HEK293 (cell line): ENCODE measurements around the gene MADD.
A peak's percentile ranks its signal among the peaks of the same experiment; 100 is the strongest.

Source experiments
- CTCF ChIA-PET: fragments of 350-600 bp; formaldehyde crosslinking; extraction: SDS; loops from one replicate; lab custom pipeline; 2021; ENCODE audit warnings: antibody characterized with exemption; lab: Yijun Ruan, JAX
- POLR2A ChIA-PET: fragments of 300-600 bp; formaldehyde crosslinking; extraction: SDS; loops from one replicate; lab custom pipeline; 2020; ENCODE audit warnings: antibody characterized with exemption, inconsistent platforms; lab: Yijun Ruan, JAX
- H3K27ac ChIP-seq: fragments of 200-500 bp; sonication (Bioruptor generic); 2 replicates; pipeline ENCODE4 v1.5.1; 2014; ENCODE audit warnings: low read depth, low read length, control low read depth, inconsistent platforms; ENCODE audit errors: extremely low read depth
- H3K36me3 ChIP-seq, 2 experiments: fragments of 200-500 bp in 1 of 2; sonication (Bioruptor generic) in 1 of 2; 1 replicate in 1 of 2; 2 replicates in 1 of 2; pipeline ENCODE4 v1.5.1; 2014 to 2017; ENCODE audit warnings: inconsistent platforms in 2 of 2, low read length in 2 of 2; ENCODE audit not compliant: control insufficient read depth in 2 of 2, insufficient read depth in 1 of 2
- H3K4me1 ChIP-seq: fragments of 200-500 bp; sonication (Bioruptor generic); 2 replicates; pipeline ENCODE4 v1.5.1; 2014; ENCODE audit warnings: mild to moderate bottlenecking, low read length, inconsistent platforms; ENCODE audit not compliant: control insufficient read depth, insufficient read depth
- H3K4me3 ChIP-seq: 2 replicates; pipeline ENCODE4 v1.5.1; 2011; ENCODE audit warnings: low read depth, mild to moderate bottlenecking, control low read depth, low read length, moderate library complexity
- H3K9me3 ChIP-seq: fragments of 200-500 bp; sonication (Bioruptor generic); 2 replicates; pipeline ENCODE4 v1.5.1; 2014; ENCODE audit warnings: low read depth, low read length, inconsistent platforms; ENCODE audit not compliant: control insufficient read depth, insufficient read depth
- GLIS1 ChIP-seq: fragments of 450-650 bp; formaldehyde crosslinking; IDR thresholded peaks from 2 replicates; pipeline ENCODE4 v1.5.1; 2016; ENCODE audit warnings: missing biosample characterization, missing genetic modification characterization
- GLIS2 ChIP-seq: fragments of 450-650 bp; formaldehyde crosslinking; IDR thresholded peaks from 2 replicates; pipeline ENCODE4 v1.5.1; 2016; ENCODE audit warnings: missing biosample characterization, missing genetic modification characterization
- RBAK ChIP-seq: fragments of 450-650 bp; formaldehyde crosslinking; IDR thresholded peaks from 2 replicates; pipeline ENCODE4 v1.5.1; 2016; ENCODE audit warnings: missing biosample characterization, missing genetic modification characterization
- SP2 ChIP-seq: fragments of 450-650 bp; formaldehyde crosslinking; IDR thresholded peaks from 2 replicates; pipeline ENCODE4 v1.5.1; 2016; ENCODE audit warnings: missing biosample characterization, missing genetic modification characterization
- SP7 ChIP-seq: fragments of 450-650 bp; formaldehyde crosslinking; IDR thresholded peaks from 2 replicates; pipeline ENCODE4 v1.5.1; 2016; ENCODE audit warnings: missing biosample characterization, missing genetic modification characterization
- TCF7L2 ChIP-seq: IDR thresholded peaks from 2 replicates; pipeline ENCODE4 v1.6.1; 2011; ENCODE audit warnings: low read depth, mild to moderate bottlenecking, inconsistent platforms, low read length, moderate library complexity, borderline replicate concordance
- ZNF121 ChIP-seq: fragments of 450-650 bp; formaldehyde crosslinking; IDR thresholded peaks from 2 replicates; pipeline ENCODE4 v1.5.1; 2016; ENCODE audit warnings: missing biosample characterization, missing genetic modification characterization
- ZNF138 ChIP-seq: fragments of 450-650 bp; formaldehyde crosslinking; IDR thresholded peaks from 2 replicates; pipeline ENCODE4 v1.5.1; 2016; ENCODE audit warnings: missing biosample characterization, missing genetic modification characterization, borderline replicate concordance
- ZNF335 ChIP-seq: fragments of 450-650 bp; formaldehyde crosslinking; conservative IDR thresholded peaks from 2 replicates; pipeline ENCODE4 v1.5.1; 2016; ENCODE audit warnings: missing biosample characterization, missing genetic modification characterization
- ZNF433 ChIP-seq: fragments of 450-650 bp; formaldehyde crosslinking; IDR thresholded peaks from 2 replicates; pipeline ENCODE4 v1.5.1; 2016; ENCODE audit warnings: missing biosample characterization, missing genetic modification characterization, low read depth
- ZNF529 ChIP-seq: fragments of 450-650 bp; formaldehyde crosslinking; IDR thresholded peaks from 2 replicates; pipeline ENCODE4 v1.5.1; 2017; ENCODE audit warnings: missing genetic modification characterization, missing biosample characterization; ENCODE audit not compliant: insufficient replicate concordance
- ZNF654 ChIP-seq: fragments of 450-650 bp; formaldehyde crosslinking; IDR thresholded peaks from 2 replicates; pipeline ENCODE4 v1.5.1; 2016; ENCODE audit warnings: low read depth, missing biosample characterization, missing genetic modification characterization
- ZNF677 ChIP-seq: fragments of 450-650 bp; IDR thresholded peaks from 2 replicates; pipeline ENCODE4 v1.5.0; 2018; ENCODE audit warnings: missing biosample characterization, mild to moderate bottlenecking, missing genetic modification characterization, moderate library complexity
- TF ChIP-seq, protein P1 (sequence below): sonication (generic); formaldehyde crosslinking; IDR thresholded peaks from 2 replicates; pipeline ENCODE4 v1.8.1; 2022; ENCODE audit warnings: mild to moderate bottlenecking, moderate library complexity, missing genetic modification reagents
- TF ChIP-seq, protein P2 (sequence below): fragments of 450-650 bp; formaldehyde crosslinking; IDR thresholded peaks from 2 replicates; pipeline ENCODE4 v1.5.1; 2016; ENCODE audit warnings: missing biosample characterization, missing genetic modification characterization
- TF ChIP-seq, protein P3 (sequence below): fragments of 450-650 bp; formaldehyde crosslinking; IDR thresholded peaks from 2 replicates; pipeline ENCODE4 v1.5.1; 2017; ENCODE audit warnings: missing biosample characterization, missing genetic modification characterization

The MADD gene

DNA sequence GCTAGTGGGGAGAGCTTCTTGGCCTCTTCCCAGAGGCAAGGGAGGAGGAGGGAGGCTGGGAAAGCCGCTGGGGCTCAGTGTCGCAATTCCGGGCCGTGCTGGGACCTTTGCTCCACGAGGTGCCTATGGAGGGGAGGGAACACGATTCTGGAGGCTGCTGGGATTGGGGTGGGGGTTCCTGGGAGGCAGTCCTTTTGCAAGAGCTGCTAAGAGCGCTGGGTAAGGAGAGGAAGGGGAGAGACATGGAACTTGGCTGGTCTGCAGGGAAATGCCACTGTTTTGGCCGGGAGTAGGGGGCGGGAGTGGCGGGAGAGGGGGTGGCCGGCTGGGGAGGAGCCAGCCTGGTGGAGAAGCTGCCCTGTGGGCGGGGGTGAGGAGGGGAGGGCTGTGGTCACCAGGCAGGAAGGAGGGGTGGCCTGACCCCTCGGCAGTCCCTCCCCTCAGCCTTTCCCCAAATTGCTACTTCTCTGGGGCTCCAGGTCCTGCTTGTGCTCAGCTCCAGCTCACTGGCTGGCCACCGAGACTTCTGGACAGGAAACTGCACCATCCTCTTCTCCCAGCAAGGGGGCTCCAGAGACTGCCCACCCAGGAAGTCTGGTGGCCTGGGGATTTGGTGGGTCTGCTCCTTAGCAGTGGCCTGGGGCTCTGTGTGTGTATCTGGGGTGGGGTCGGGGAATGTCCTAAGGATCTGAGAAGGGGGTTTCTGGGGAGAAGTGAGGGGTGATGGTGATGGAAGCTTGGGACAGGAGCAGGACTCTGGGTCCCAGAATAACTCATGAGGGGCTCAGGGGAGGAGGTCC, 12.2 kb upstream of the MADD start, which contains the start of gene NR1H3 (continued):
- TF ChIP-seq ZNF433 (tag by site-specific recombination) (no peak), ZNF138 (no peak), SP7 (tag by site-specific recombination) (0 out of 2 replicates have a peak, but pooled peaks have one; percentile 20), ZNF335 (tag by site-specific recombination) (peak; percentile 26; the same call in 1 of the 2 replicates), SP2 (peak; percentile 54)

DNA sequence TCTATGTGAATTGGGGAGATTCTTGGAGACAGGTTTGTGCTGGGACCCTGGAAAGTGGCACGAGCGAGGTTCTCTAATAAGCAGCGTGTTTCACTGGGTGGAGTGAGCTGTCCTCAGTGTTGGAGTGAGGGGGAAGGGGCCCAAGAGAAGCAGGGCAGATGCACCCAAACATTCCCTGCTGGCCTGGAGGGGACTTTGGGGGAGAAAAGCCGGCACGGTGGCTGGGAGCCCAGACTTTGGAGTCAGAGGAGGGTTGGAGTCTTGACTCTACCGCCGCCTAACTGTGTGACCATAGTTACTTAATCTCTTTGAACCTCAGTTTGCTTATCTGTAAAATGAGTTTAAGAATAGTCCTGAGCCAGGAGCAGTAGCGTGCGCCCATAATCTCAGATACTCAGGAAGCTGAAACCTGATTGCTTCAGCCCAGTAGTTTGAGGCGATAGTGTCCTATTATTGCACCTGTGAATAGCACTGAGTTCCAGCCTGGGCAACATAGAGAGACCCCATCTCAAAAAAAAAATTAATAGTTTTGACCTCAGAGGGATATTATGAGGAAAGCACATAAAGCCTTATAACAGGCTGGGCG, 11.5 kb upstream of the MADD start:
- Histone ChIP-seq H3K27ac (no peak overlapping the region), H3K4me1 (0 out of 2 replicates have a peak, but pooled peaks cover 4% of the 10 kb centered on the region), H3K4me3 (no peak overlapping the region), H3K9me3 (no peaks in the 10 kb centered on the region), H3K36me3 (peaks cover 0 to 9% of the 10 kb centered on the region in 2 experiments; a peak in 1 of 3 replicates)
- TF ChIP-seq ZNF121: 0 out of 2 replicates have a peak, but pooled peaks have one; percentile 55
- TF ChIP-seq, protein P1, sequence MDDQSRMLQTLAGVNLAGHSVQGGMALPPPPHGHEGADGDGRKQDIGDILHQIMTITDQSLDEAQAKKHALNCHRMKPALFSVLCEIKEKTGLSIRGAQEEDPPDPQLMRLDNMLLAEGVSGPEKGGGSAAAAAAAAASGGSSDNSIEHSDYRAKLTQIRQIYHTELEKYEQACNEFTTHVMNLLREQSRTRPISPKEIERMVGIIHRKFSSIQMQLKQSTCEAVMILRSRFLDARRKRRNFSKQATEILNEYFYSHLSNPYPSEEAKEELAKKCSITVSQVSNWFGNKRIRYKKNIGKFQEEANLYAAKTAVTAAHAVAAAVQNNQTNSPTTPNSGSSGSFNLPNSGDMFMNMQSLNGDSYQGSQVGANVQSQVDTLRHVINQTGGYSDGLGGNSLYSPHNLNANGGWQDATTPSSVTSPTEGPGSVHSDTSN (CRISPR knock-in tag): no peak
- ChIA-PET CTCF (interaction anchor here (0.6 to 4.7 kb wide), 25 partner anchors 9 to 586 kb away, joined by 3 to 40 read pairs (median 5); partner anchors contain the start of genes ACP2, ARFGAP2 and DDB2), POLR2A (interaction anchor here (1.3 to 2.4 kb wide), 7 partner anchors 10 to 42 kb away, joined by 3 to 12 read pairs (median 6); partner anchors contain the start of gene ACP2)

DNA sequence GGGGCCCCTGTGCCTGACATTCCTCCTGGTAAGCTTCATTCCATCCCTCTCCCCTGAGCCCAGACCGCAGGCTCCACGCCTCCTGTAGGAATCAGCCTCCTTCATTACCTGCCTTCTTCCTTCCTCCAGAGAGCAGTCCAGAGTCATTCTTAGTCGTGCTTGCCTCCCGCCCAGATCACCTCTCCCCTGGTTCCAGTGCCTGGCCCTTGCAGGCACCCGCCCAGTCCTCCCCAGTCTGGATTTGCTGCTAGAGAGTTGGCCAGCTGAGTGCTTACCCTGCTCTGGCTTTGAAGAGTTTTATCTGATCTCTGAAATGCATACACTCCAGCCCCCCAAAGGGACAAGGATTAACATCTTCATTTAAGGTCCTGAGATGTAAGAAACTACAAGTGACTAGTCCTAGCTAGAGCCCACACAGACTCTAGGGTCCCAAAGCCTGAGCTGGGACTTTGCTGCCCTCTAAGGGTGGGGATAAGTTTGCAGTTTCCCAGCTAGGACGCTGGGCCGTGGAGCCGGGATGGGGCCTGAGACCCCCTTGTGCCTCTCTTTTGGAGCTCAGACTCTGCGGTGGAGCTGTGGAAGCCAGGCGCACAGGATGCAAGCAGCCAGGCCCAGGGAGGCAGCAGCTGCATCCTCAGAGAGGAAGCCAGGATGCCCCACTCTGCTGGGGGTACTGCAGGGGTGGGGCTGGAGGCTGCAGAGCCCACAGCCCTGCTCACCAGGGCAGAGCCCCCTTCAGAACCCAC, 10.5 kb upstream of the MADD start:
- H3K36me3 ChIP-seq: peaks cover 0 to 6% of the 10 kb centered on the region in 2 experiments; a peak in 1 of 3 replicates
- no peak overlapping the region for H3K4me3 ChIP-seq
- no peak overlapping the region for H3K27ac ChIP-seq
- ChIA-PET POLR2A (interaction anchor here (0.8 to 2.4 kb wide), 7 partner anchors 11 to 96 kb away, joined by 3 to 12 read pairs (median 3); partner anchors contain the start of gene ACP2), CTCF (interaction anchor here (0.5 to 4.7 kb wide), 42 partner anchors 8 to 358 kb away, joined by 3 to 40 read pairs (median 4); partner anchors contain the start of genes ACP2, ARFGAP2 and DDB2)
- TF ChIP-seq ZNF654 (tag by site-specific recombination) (peak; percentile 21; the same call in 1 of the 2 replicates), ZNF529 (tag by site-specific recombination) (no peak), GLIS2 (tag by site-specific recombination) (peak; percentile 77), GLIS1 (peak; percentile 70)
- TF ChIP-seq, protein P2, sequence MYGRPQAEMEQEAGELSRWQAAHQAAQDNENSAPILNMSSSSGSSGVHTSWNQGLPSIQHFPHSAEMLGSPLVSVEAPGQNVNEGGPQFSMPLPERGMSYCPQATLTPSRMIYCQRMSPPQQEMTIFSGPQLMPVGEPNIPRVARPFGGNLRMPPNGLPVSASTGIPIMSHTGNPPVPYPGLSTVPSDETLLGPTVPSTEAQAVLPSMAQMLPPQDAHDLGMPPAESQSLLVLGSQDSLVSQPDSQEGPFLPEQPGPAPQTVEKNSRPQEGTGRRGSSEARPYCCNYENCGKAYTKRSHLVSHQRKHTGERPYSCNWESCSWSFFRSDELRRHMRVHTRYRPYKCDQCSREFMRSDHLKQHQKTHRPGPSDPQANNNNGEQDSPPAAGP (tag by site-specific recombination): no peak
- 0 out of 2 replicates have a peak, but pooled peaks cover 4% of the 10 kb centered on the region for H3K4me1 ChIP-seq
- H3K9me3 ChIP-seq: no peaks in the 10 kb centered on the region

DNA sequence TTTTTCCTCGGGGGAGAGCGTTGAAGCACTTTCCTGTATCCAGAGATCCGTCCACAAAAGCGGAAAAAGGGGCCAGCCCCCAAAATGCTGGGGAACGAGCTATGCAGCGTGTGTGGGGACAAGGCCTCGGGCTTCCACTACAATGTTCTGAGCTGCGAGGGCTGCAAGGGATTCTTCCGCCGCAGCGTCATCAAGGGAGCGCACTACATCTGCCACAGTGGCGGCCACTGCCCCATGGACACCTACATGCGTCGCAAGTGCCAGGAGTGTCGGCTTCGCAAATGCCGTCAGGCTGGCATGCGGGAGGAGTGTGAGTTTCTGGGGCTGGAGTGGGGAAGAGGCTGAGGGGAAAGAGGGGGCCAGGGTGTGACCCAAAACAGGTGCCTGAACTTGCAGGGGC, 9.6 kb upstream of the MADD start:
- Histone ChIP-seq H3K4me1 (0 out of 2 replicates have a peak, but pooled peaks cover 4% of the 10 kb centered on the region), H3K9me3 (no peaks in the 10 kb centered on the region), H3K36me3 (peaks cover 0 to 6% of the 10 kb centered on the region in 2 experiments; a peak in 1 of 3 replicates), H3K27ac (no peak overlapping the region), H3K4me3 (no peak overlapping the region)
- CTCF ChIA-PET: interaction anchor here (0.8 to 4.7 kb wide), 17 partner anchors 7 to 194 kb away, joined by 3 to 40 read pairs (median 6); partner anchors contain the start of genes ACP2, ARFGAP2 and DDB2
- POLR2A ChIA-PET: interaction anchor here (0.5 to 2.4 kb wide), 5 partner anchors 12 to 611 kb away, joined by 3 to 12 read pairs (median 4); partner anchors contain the start of gene ACP2
- TF ChIP-seq, protein P3, sequence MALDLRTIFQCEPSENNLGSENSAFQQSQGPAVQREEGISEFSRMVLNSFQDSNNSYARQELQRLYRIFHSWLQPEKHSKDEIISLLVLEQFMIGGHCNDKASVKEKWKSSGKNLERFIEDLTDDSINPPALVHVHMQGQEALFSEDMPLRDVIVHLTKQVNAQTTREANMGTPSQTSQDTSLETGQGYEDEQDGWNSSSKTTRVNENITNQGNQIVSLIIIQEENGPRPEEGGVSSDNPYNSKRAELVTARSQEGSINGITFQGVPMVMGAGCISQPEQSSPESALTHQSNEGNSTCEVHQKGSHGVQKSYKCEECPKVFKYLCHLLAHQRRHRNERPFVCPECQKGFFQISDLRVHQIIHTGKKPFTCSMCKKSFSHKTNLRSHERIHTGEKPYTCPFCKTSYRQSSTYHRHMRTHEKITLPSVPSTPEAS (tag by site-specific recombination): no peak
- TF ChIP-seq ZNF677 (tag by site-specific recombination): no peak
- TF ChIP-seq RBAK: no peak
- TF ChIP-seq TCF7L2: no peak
